Activated CD4-positive, CD25-positive, alpha-beta regulatory T cell treated with anti-CD3 and anti-CD28 coated beads, Interleukin-2, amount 50 U/mL, for 24 hours (primary cell): ENCODE measurements around the gene EDNRA.
A peak's percentile ranks its signal among the peaks of the same experiment; 100 is the strongest.

Source experiments
- ATAC-seq, 2 donors: fragments of 150-1000 bp; cut with Tn5 transposase; one replicate each; pipeline ENCODE4 v1.10.0; 2021; ENCODE audit warnings: mild to moderate bottlenecking in 1 of 2, moderate library complexity in 1 of 2

EDNRA gene

DNA sequence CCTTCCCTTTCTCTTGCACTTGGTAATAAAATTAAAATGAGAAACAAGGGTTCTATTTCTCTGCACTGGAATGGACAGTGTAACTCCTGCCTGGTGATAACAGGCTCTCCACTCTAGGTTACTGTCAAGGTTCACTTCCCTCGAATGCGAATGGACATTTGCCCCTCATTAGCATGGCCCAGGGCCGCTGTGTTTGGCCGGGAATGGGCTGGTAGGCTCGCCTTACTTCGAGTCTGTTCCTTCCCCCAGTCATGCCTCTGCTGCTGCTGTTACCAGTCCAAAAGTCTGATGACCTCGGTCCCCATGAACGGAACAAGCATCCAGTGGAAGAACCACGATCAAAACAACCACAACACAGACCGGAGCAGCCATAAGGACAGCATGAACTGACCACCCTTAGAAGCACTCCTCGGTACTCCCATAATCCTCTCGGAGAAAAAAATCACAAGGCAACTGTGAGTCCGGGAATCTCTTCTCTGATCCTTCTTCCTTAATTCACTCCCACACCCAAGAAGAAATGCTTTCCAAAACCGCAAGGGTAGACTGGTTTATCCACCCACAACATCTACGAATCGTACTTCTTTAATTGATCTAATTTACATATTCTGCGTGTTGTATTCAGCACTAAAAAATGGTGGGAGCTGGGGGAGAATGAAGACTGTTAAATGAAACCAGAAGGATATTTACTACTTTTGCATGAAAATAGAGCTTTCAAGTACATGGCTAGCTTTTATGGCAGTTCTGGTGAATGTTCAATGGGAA, 61.5 kb downstream of the EDNRA start:
- ATAC-seq, result no peak

DNA sequence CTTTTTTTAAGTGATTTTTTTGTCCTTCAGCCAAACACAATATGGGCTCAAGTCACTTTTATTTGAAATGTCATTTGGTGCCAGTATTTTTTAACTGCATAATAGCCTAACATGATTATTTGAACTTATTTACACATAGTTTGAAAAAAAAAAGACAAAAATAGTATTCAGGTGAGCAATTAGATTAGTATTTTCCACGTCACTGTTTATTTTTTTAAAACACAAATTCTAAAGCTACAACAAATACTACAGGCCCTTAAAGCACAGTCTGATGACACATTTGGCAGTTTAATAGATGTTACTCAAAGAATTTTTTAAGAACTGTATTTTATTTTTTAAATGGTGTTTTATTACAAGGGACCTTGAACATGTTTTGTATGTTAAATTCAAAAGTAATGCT, 62.1 kb downstream of the EDNRA start:
- ATAC-seq, result no peak

DNA sequence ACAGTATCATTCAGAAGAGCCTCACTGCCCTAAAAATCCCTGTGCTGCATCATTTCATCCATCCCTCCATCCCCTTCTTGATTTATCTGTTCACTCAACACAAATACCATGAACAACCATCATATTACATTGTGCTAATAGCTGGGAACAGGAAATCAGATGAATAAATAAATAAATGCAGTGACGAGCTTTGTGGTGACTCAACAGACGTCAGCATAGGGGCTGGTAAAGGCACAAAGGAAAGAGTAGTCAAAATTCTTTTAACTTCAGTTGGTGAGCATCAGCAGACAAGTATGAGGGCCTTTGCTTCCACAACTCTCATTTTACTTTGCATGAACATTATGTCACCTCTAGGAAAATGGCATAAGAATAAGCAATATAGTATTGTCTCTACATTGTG, 65.5 kb downstream of the EDNRA start:
- ATAC-seq, result no peak

DNA sequence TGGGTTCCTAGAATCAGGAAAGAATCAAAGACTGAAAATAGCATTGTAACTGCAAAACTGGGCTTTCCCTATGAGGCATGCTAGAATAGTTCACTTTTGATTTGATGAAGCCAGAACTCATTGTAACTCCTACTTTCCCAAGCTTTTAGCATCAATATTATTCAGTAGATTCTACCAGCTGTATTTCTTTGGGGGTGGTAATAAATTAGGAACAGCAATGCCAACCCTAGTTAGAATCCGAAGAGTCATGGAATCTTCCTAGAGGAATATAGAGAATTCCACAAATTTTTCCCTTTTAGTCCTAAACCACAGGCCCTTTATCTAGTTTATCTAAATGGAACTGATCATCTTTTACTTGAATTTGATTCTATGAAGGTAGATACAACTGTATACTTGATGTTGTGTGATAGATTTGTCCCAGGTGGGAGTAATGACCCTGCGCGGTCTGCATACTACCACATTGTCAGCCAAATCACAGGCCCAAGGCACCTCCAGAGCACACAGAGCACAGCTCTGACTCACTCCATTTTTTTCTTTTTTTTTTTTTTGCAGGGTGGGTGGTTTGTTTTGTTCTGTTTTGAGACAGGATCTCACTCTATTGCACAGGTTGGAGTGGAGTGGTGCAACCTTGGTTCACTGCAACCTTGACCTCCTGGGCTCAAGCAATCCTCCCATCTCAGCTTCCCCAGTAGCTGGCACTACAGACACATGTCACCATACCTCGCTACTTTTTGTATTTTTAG, 66.6 kb downstream of the EDNRA start:
- ATAC-seq, result no peak

DNA sequence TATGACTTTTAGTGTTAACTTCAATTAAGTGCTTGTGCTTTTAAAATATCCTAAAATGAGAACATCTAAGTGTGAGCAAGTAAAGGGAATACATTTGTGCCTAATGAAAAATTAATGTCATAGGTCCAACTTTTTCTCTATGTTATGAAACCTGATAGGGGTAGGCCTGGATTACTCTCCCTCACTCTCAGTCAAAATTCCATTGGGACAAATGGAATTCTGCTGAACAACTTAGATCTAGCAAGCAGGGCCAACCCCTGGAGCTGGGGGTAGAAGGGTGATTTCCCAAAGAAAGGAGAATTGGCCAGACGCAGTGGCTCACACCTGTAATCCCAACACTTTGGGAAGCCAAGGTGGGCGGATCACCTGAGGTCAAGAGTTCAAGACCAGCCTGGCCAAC, 67.4 kb downstream of the EDNRA start:
- no peak for ATAC-seq

DNA sequence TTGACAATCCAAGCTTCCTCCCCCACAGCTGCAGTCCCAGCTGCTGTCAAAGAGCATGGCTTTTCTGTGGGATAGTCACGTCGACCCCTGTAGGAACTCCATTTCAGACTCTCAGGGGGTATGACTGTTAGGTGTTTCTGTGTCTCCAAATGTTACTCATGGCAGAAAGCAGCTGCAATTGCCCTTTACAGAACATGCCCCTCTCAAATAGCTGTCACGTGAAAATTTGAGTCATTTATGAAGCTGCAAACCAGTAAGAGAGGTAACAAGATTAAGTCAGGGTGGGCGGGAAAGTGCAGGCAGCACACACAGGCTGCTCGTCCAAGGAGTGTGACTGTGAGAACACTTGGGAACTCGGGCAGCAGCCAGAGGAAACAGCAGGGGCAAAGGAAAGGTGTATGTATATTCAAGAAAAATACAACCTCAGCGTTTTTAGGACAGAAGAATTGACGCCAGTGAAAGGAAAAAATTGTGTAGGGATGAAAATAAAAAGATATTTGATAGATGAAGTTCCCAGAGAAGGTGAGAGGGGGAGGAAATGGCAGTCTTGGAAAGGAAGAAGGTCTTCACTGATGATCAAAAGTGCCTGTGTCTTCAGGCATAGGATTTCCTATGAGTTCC, 69.8 kb downstream of the EDNRA start:
- peak; percentile 36 to 38 for ATAC-seq

DNA sequence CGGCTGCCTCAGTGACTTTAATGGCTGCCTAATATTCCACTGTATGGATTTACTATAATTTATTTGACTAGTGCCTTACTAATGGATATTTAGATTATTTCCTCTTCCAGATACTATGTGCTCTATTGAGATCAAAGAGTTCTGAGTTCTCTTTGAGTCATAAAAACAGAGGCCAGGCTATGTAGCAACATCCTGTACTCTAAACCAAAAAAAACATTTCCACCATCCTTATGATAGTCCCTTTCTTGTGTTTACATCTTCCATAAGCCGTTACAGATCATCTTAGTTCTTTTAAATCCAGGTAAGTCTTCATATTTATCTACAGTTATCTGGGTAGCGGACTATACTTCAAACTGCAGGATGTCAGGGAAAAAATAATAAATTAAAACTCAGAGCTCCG, 79.7 kb downstream of the EDNRA start:
- no peak for ATAC-seq

DNA sequence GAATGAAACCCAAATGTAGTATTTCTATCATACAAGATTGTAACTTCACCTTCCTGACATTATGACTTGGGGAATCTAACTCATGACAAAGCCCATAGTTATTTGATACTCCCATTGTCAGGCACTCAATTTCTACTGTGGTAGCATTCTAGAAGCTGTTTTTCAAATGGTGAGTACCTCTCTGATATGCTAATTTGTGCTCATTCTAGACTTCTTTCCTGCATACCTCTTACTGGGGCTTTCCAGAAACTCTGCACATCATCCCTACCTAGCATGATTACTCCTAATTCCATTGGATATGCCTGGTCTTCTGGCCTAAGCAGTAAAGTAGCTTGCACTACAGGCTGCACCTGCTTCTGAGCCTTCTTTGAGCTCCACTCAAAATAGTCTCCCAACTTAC, 85.9 kb downstream of the EDNRA start:
- no peak for ATAC-seq

DNA sequence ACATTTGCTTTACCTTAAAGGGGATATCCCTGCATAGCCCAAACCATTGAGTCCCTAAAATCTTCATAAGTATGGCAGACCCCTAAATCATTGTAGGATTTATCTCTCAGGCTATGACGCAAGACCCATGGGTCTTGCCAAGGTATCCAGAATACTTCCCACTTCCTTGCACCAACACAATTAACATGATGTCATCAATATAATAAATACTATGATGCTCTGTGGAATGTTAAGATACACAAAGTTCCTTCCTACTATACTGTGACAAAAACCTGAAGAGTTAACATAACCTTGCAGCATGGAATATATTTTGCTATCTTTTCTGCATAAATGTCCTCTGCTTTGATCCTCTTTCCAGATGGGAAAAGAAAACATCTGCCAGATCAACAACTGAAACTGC, 86.4 kb downstream of the EDNRA start:
- ATAC-seq, result no peak

DNA sequence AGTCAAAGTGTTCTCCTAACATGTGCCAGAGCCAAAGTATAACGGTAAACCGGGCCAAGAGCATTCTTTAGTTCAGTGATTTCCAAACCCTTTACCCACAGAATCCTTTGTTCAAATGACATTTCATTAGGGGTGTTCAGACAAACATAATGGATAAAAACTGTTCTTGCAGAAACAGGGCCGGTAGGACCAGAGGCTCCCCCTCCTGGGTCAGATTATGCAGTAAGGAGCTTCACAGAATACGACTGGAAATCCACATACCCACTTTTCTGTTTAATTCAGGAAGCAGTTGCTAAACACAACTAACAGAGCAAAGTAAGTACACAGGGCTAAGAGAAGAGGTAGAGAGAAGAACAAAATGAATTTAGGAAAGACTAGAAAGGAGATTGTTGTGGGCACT, 89.7 kb downstream of the EDNRA start:
- ATAC-seq, result no peak

DNA sequence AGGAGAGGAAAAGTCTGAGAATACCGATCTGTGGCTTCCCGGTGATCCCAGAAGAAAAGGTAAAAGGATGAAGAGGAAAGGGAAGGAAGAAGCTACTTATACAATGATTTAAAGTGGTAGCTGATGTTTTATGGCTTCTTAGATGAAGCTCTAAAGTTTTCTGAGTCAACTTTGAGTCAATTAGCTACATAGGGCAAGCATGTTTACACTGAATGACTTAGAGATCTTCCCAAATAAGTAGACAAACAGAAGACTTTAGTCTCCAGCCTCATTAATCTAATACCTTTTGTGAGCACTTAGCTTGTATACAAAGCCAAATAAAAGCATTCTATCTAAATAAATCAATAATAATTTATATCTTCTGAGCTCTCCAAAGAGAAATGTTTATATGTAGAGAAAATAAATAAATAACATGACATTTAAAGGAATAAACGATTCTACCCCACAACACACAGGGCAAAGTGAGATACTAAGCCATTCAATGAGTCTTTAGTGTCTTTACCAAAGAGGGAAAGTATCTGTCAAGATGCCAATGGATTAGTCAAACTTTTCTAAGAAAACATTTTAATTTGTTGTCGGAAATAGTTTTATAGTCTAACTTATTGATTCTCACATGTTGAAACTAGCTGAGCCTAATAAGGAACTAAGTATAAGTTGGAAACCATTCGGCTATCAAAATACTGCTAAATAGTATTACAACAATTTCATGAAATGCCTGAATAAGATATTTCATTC, 90.3 kb downstream of the EDNRA start:
- ATAC-seq, result no peak

DNA sequence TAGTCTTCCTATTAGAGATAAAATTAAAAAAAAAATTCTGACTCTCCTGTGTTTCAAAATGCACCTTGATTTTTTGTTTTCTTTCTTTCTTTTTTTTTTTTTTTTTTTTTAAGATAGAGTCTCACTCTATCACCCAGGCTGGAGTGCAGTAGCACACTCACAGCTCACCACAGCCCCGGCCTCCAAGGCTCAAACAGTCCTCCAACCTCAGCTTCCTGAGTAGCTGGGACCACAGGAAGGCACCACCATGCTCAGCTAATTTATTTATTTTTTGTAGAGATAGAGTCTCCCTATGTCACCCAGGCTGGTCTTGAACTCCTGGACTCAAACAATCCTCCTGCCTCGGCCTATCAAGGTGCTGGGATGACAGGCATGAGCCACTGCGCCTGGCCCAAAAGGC, 95.2 kb downstream of the EDNRA start:
- no peak for ATAC-seq

DNA sequence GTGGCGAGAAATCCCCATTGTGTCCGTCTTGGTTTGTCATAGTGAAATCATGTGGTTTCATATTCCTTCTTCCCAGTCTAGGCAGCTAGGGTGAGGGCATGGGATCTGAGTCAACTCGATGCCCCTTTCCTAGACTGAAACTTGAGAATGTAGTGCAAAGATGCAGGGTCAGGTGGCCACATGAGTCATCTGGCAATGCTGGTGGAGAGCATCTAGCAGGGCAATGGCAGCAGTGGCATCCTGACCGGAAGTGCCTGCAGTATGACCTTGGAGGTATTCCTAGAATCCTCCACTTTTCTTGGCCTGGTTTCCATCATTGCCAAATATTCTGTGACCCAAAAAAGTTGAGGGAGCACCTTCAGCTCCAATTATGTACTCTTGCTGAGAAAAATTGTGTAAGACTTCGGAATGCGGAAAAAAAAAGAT, 97.2 kb downstream of the EDNRA start:
- no peak for ATAC-seq

DNA sequence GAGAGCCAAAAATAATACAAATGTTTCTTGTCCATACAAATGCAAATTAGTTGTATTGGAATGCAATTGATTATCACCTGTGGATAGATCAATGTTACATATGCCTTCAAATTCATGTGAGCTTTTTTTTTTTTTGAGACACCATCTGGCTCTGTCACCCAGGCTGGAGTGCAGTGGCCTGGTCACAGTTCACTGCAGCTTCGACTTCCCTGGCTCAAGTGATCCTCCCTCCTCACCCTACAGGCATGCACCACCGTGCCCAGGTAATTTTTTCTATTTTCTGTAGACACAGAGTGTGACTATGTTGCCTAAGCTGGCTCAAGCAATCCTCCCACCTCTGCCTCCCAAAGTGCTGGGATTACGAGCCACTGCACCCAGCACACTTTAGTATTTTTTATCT, 97.7 kb downstream of the EDNRA start:
- ATAC-seq, result no peak

DNA sequence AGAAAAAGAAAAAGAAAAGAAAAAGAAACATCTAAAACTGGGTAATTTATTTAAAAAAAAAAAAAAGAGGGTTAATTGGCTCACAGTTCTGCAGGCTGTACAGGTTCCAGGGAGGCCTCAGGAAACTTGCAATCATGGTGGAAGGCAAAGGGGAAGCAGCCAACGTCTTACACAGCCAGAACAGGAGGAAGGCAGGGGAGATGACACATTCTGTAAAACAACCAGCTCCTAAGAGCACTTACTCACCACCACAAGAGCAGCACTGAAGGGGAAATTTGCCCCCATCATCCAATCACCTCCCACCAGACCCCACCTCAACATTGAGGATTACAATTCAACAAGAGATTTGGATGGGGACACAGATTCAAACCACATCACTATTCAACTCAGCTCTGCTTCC, 99.5 kb downstream of the EDNRA start:
- ATAC-seq, result no peak

DNA sequence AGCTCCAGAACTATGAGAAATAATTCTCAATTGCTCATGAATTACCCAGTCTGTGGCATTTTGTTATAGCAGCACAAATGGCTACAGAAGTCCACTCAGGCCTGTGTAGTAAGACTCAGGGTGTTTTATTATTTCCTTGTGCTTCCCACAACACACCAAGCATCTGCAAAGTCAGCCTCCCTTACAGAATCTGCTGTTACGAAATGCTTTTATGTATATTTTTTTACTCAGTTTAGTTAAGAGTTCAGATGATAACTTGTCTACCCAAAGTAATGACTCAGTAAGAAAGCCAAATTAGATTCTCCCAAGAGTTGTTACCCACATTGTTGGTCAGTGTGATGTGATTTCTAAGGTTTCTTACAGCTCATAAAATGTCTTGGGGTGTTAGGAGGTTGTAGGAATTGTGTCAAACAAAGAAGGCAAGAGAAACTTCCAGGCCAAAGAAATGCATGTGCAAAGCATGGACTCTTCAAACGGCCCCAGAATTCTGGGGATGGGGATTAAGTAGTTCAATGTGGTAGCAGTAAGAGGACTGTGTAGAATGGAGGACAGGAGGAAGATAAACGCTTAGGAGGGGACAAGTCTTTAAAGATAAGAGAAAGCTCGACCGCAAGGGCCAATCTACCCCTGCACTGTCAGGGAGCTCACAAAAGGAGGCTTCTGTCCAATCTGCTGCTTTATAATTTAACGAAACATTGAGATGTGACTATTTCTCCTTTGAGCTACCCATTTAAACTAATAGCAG, 100.9 kb downstream of the EDNRA start:
- no peak for ATAC-seq

DNA sequence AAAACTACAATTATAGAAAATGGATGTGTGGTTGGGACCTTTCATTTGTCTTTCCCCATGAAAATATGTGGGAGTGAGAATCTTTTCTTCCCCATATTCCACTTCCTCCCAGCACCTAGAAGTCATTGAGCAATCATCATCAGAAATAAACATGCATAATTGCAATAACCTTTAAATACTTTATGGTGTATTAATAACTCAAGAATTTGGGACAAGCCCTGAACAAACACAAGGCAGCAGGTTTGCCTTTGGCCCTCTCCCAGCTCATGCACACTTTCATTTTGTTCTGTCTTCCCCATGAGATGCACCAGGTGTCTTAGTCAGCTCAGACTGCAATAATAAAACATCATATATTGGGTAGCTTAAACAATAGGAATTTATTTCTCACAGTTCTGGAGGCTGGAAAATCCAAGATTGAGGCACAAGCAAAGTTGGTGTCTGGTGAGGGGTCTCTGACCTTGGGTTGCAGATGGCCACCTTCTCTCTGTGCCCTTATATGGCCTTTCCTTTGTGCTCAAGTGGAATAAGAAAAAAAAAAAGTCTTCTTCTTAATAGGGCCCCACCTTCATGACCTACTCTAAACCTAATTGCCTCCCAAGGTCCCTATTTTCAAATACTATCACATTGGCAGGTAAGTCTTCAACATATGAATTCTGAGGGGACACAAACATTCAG, 101.6 kb downstream of the EDNRA start:
- no peak for ATAC-seq

DNA sequence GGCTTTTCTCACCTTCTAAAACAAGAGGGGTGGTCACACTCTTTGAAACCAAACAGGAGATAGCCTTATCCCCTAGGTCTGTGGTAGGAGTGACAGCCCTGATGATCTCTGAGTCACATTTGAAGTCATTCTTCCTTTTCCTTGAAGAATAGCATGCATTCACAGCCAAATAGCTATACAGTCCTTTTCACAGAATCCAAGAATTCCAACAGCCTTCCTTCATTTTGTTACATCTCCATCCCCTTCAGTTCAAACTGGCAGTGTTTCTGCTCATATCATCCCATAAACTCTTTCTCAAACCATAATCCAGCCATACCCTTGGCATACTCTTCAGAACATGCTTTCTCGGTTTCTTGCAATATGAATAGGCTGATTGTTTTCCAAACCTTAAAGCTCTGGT, 103.0 kb downstream of the EDNRA start:
- ATAC-seq, result no peak

DNA sequence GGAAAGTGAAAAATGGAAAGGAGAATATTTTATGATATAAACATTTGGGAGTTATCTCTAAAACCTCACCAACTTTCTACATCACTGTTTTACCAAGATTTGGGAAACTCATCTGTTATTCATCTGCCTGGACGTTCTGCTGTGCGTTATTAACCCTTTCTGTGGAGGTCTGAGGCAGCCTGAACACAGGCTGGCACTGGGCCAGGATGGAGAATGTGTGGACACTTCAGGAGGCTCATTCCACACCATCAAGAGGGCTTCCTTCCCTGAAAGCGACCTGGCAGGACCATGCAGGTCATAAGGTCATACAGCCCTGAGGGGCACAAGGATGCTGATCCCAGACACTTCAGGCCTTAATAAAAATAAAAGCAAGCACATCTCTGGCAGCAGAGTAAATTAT, 105.1 kb downstream of the EDNRA start:
- ATAC-seq, result no peak

DNA sequence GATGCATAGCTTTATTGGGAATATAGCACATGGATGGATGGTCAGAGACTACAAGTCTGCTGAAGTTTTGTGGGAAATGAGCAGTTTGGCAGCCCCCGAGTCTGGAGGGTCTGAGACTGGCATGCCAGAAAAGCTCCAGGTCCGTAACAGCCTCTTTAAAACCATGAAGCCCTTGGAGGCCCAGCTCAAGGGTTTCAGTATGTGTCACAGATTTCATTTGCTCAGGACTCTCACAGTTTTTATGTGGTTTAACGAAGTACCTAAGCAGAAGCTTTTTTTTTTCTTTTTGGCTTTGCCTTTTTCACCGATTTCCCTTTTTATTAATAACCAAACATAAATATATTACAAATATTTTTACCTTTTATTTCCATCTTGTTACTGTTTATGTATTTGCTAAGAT, 105.7 kb downstream of the EDNRA start:
- no peak for ATAC-seq

DNA sequence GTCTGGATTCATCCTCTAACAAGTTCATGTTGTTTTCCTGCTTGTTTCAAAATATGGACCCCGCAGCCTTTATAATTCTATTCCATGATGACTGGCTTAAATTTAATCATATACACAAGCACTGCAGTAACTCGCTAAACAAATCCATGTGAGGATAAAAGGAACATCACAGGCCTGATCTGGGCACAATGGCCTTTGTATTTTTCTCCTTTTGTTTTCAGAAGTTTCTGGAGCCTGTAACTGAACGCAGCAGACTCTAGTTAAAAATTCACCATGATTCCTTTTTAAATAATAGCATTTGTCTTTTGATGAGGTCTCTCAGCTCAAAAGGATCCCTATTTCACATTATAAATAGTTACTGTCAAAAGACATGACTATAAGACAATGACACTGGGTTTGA, 106.1 kb downstream of the EDNRA start:
- ATAC-seq, result no peak

DNA sequence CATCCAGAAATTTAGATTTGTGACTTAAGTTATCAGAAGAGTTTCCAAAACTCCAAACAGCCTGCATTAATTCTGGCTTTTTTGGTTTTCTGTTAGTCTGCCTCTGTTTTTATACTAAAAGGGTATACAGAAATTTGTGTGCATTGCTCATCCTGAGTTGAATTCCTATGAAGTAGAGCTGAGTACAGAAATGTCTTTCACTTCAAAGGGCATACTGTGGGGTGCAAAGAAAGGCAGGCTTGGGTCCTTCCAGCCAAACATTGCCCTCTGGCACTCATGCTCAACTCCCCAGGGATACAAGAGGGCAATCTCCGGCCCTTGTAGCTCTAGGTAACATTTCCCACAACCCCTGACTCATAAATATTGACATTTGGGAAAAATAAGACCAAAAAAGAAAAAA, 108.7 kb downstream of the EDNRA start:
- no peak for ATAC-seq
